HCT116 (cell line): ENCODE results near the gene INMT. TPM values are rescaled to one million over a fixed set of nuclear protein-coding genes. Genes with fewer than 3 reads are reported as not detected.

Experiments used
- ATAC-seq: fragments of 200-7000 bp; cut with Tn5 transposase; 2 replicates; pipeline ENCODE4 v1.9.1; 2020; ENCODE audit warnings: mild to moderate bottlenecking, moderate library complexity
- BruUV-seq: library from RNA; stranded (reverse); fragments of 400-500 nt; replicated peaks from 2 replicates; lab custom pipeline; 2021; lab: Mats Ljungman, UMichigan
- CTCF ChIA-PET: fragments of 300-600 bp; sonication (Branson Sonifier 250); formaldehyde crosslinking; loops from one replicate; lab custom pipeline; 2021; ENCODE audit warnings: antibody characterized with exemption; lab: Charles Lee
- POLR2A ChIA-PET: fragments of 300-600, 350-600 bp; sonication (Branson Sonifier 250); formaldehyde crosslinking; loops from one replicate; lab custom pipeline; 2021; ENCODE audit warnings: antibody characterized with exemption; lab: Charles Lee
- RAD21 ChIA-PET, 2 experiments: fragments of 300-600 bp; sonication (Branson Sonifier 250); formaldehyde crosslinking; loops; one replicate each; lab custom pipeline; 2023; ENCODE audit warnings: low total read pairs in 2 of 2; ENCODE audit not compliant: uncharacterized antibody in 2 of 2, unreplicated experiment in 2 of 2, low non-redundant PET in 1 of 2; lab: Charles Lee
- DNase-seq: peaks from one replicate; pipeline ENCODE4 v3.0.0-alpha.2; 2010; ENCODE audit warnings: low read depth, low spot score
- H2AFZ ChIP-seq: fragments of 200-600 bp; shearing (Covaris generic), sonication (generic); 2 replicates; pipeline ENCODE4 v1.6.1; 2017; ENCODE audit warnings: low read depth, mixed run types, mixed read lengths, antibody characterized with exemption, low read length; ENCODE audit not compliant: poor library complexity, severe bottlenecking
- H3K27ac ChIP-seq: 2 replicates; pipeline ENCODE4 v1.5.1; 2012; ENCODE audit warnings: low read depth, low read length
- H3K27me3 ChIP-seq: fragments of 200-600 bp; sonication (generic); 2 replicates; pipeline ENCODE4 v1.6.1; 2016; ENCODE audit warnings: mixed run types, low read length, mixed read lengths; ENCODE audit not compliant: insufficient read depth
- H3K36me3 ChIP-seq, 2 experiments: fragments of 200-500 bp in 1 of 2; fragments of 200-600 bp in 1 of 2; sonication (Bioruptor generic) in 1 of 2; sonication (generic) in 1 of 2; 2 replicates each; pipeline versions ENCODE4 v1.5.1 to v1.6.1; 2014 to 2016; ENCODE audit warnings: low read length in 2 of 2, inconsistent platforms in 1 of 2, mixed read lengths in 1 of 2, mixed run types in 1 of 2; ENCODE audit not compliant: insufficient read depth in 2 of 2, control insufficient read depth in 1 of 2
- H3K4me1 ChIP-seq, 2 experiments: fragments of 200-600 bp in 1 of 2; sonication (generic) in 1 of 2; 2 replicates each; pipeline versions ENCODE4 v1.5.1 to v1.6.1; 2012 to 2017; ENCODE audit warnings: low read length in 2 of 2, inconsistent platforms in 1 of 2, mild to moderate bottlenecking in 1 of 2, mixed read lengths in 1 of 2, mixed run types in 1 of 2, moderate library complexity in 1 of 2; ENCODE audit not compliant: insufficient read depth in 2 of 2, control insufficient read depth in 1 of 2
- H3K4me2 ChIP-seq: fragments of 200-600 bp; sonication (generic); 2 replicates; pipeline ENCODE4 v1.6.1; 2017; ENCODE audit warnings: mixed run types, low read length, mixed read lengths
- H3K4me3 ChIP-seq, 2 experiments: fragments of 200-600 bp in 1 of 2; sonication (generic) in 1 of 2; replicated peaks in 1 of 2; 2 replicates each; pipeline ENCODE4 v1.5.1; 2011 to 2016; ENCODE audit warnings: low read length in 2 of 2, control low read depth in 1 of 2, low read depth in 1 of 2, mild to moderate bottlenecking in 1 of 2, mixed read lengths in 1 of 2, mixed run types in 1 of 2
- H3K79me2 ChIP-seq: fragments of 200-600 bp; sonication (generic); 2 replicates; pipeline ENCODE4 v1.6.1; 2017; ENCODE audit warnings: mild to moderate bottlenecking, mixed run types, low read length, moderate library complexity, mixed read lengths; ENCODE audit not compliant: insufficient read depth
- H3K9ac ChIP-seq: fragments of 200-600 bp; sonication (generic); 2 replicates; pipeline ENCODE4 v1.6.1; 2016; ENCODE audit warnings: low read length, mixed read lengths
- H3K9me2 ChIP-seq: fragments of 200-600 bp; sonication (generic), shearing (Covaris generic); 2 replicates; pipeline ENCODE4 v1.6.1; 2017; ENCODE audit warnings: mixed run types, mild to moderate bottlenecking, moderate library complexity; ENCODE audit not compliant: insufficient read depth
- H3K9me3 ChIP-seq, 2 experiments: fragments of 200-500 bp in 1 of 2; fragments of 200-600 bp in 1 of 2; sonication (Bioruptor generic) in 1 of 2; sonication (generic) in 1 of 2; 2 replicates each; pipeline ENCODE4 v1.6.1; 2014 to 2017; ENCODE audit warnings: low read length in 2 of 2, mixed read lengths in 2 of 2, inconsistent platforms in 1 of 2, low read depth in 1 of 2, mild to moderate bottlenecking in 1 of 2, mixed run types in 1 of 2, moderate library complexity in 1 of 2; ENCODE audit not compliant: control insufficient read depth in 1 of 2, insufficient read depth in 1 of 2
- H4K20me1 ChIP-seq: fragments of 200-600 bp; sonication (generic), shearing (Covaris generic); 2 replicates; pipeline ENCODE4 v1.6.1; 2017; ENCODE audit warnings: mixed run types, mild to moderate bottlenecking, moderate library complexity; ENCODE audit not compliant: insufficient read depth
- EGR1 ChIP-seq: IDR thresholded peaks from 2 replicates; pipeline ENCODE4 v1.6.1; 2012; ENCODE audit warnings: low read depth
- EZH2phosphoT487 ChIP-seq: fragments of 200-600 bp; IDR thresholded peaks from 2 replicates; pipeline ENCODE4 v1.6.1; 2018; ENCODE audit warnings: antibody characterized with exemption, borderline replicate concordance
- JUND ChIP-seq: IDR thresholded peaks from 2 replicates; pipeline ENCODE4 v1.6.1; 2012
- POLR2AphosphoS5 ChIP-seq: IDR thresholded peaks from 2 replicates; pipeline ENCODE4 v1.6.1; 2011; ENCODE audit warnings: mild to moderate bottlenecking, low read depth, low read length, moderate library complexity
- SRF ChIP-seq: IDR thresholded peaks from 2 replicates; pipeline ENCODE4 v1.6.1; 2012; ENCODE audit warnings: low read depth
- YY1 ChIP-seq: IDR thresholded peaks from 2 replicates; pipeline ENCODE4 v1.6.1; 2011; ENCODE audit warnings: low read length, low read depth, moderate library complexity, mild to moderate bottlenecking; ENCODE audit not compliant: insufficient replicate concordance; ENCODE audit errors: extremely low read depth
- ZBTB33 ChIP-seq: IDR thresholded peaks from 2 replicates; pipeline ENCODE4 v1.6.1; 2011; ENCODE audit warnings: mild to moderate bottlenecking, low read length, moderate library complexity; ENCODE audit not compliant: insufficient replicate concordance; ENCODE audit errors: extremely low read depth
- ZFX ChIP-seq: fragments of 450-650 bp; IDR thresholded peaks from 2 replicates; pipeline ENCODE4 v1.6.1; 2017
- ZNF274 ChIP-seq: fragments of 200-500 bp; sonication (Bioruptor generic); IDR thresholded peaks from 2 replicates; pipeline ENCODE4 v1.6.1; 2014; ENCODE audit warnings: mild to moderate bottlenecking, low read depth, low read length, inconsistent platforms
- intact Hi-C: fragments of 100-400 bp; cut with micrococcal nuclease; formaldehyde crosslinking; loops from 2 replicates; pipeline ENCODE4 v1.10.0; 2022
- total RNA-seq: library from RNA; stranded (reverse); gene quantifications from one replicate; pipeline ENCODE4 v1.2.1, GENCODE V29; 2021; ENCODE audit not compliant: unreplicated experiment

INMT gene
- total RNA-seq, 1 experiment from 2014 or later, result 0.32 TPM

GRCh38 chr7:30761214-30762156 lies 9.6 kb downstream of the INMT start:
- RAD21 ChIA-PET, result no interaction called here
- POLR2A ChIA-PET, result no interaction called here
- H3K4me3 ChIP-seq, result no peak overlapping the region
- no peaks in the 10 kb centered on the region for H3K36me3 ChIP-seq
- no peak for ATAC-seq
- TF ChIP-seq POLR2AphosphoS5, result no peak
- no peak for TF ChIP-seq JUND
- TF ChIP-seq ZBTB33, result no peak
- TF ChIP-seq EZH2phosphoT487, result no peak
- no peak for TF ChIP-seq ZFX
- no peak for TF ChIP-seq EGR1
- TF ChIP-seq SRF, result no peak
- no peak for TF ChIP-seq ZNF274
- TF ChIP-seq YY1, result no peak
- no peaks in the 10 kb centered on the region for H3K4me1 ChIP-seq
- BruUV-seq, result no TSS peak
- no peaks in the 10 kb centered on the region for H3K79me2 ChIP-seq
- CTCF ChIA-PET, result no interaction called here
- no peak overlapping the region for H3K9ac ChIP-seq
- H3K9me3 ChIP-seq, result no peaks in the 10 kb centered on the region
- no peak for DNase-seq
- no peaks in the 10 kb centered on the region for H3K9me2 ChIP-seq
- no peaks in the 10 kb centered on the region for H4K20me1 ChIP-seq
- H3K27me3 ChIP-seq, result no peaks in the 10 kb centered on the region
- no peak overlapping the region for H3K4me2 ChIP-seq
- intact Hi-C loops, result no loop called here
- H2AFZ ChIP-seq, result no peak overlapping the region
- no peak overlapping the region for H3K27ac ChIP-seq
